ENCODE measurements around the gene EGR2. TPM values are rescaled to one million over a fixed set of nuclear protein-coding genes. Genes with fewer than 3 reads are reported as not detected.

Gene EGR2
- total RNA-seq, 4 donors from 2014 or later, result 0.82 to 1.3 TPM; not detected in 2

DNA sequence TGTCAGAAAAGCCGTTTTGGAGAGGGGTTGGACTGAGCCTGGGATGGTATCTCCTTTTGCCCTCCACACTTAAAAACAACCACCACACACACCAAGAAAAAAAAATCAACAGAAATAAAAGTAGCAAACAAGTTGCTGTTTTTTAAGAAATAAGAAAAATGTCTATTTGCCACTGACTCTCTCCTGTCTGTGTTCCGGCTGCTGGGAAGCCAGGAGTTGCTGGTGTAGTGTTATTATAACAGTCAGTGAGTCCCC is 163 bp downstream of the EGR2 start:
- H3K27me3 ChIP-seq, result peaks cover 51% of the 10 kb centered on the region
- peaks cover 8 to 35% (median 31%) of the 10 kb centered on the region in 4 donors for H3K4me1 ChIP-seq
- H3K4me3 ChIP-seq, result peak overlapping the region in 3 of 4 donors; percentile 77 to 87 (median 81)
- no peaks in the 10 kb centered on the region for H3K36me3 ChIP-seq
- in situ Hi-C loops (cut with MboI; ENCODE audit: low pct_ligation_motif_present in 1 of 4, low pct_unique_long_range_greater_than_20kb in 1 of 4, low sequenced_read_pairs in 3 of 4), result loop anchor here in 3 of 4 donors (10.0 to 25.0 kb wide), 2 partner anchors 221 to 346 kb away; no protein-coding TSS in a partner anchor
- intact Hi-C loops (cut with DNase I; ENCODE audit: low total_unique reads), result loop anchor here (5.0 to 10.0 kb wide), 2 partner anchors 221 to 379 kb away; no protein-coding TSS in a partner anchor
- TF ChIP-seq POLR2A (IDR thresholded peaks at IDR 0.05) (no peak), EP300 (IDR thresholded peaks at IDR 0.05; ENCODE audit: low read depth) (no peak), POLR2AphosphoS5 (IDR thresholded peaks at IDR 0.05) (no peak)
- TF ChIP-seq, protein P1, sequence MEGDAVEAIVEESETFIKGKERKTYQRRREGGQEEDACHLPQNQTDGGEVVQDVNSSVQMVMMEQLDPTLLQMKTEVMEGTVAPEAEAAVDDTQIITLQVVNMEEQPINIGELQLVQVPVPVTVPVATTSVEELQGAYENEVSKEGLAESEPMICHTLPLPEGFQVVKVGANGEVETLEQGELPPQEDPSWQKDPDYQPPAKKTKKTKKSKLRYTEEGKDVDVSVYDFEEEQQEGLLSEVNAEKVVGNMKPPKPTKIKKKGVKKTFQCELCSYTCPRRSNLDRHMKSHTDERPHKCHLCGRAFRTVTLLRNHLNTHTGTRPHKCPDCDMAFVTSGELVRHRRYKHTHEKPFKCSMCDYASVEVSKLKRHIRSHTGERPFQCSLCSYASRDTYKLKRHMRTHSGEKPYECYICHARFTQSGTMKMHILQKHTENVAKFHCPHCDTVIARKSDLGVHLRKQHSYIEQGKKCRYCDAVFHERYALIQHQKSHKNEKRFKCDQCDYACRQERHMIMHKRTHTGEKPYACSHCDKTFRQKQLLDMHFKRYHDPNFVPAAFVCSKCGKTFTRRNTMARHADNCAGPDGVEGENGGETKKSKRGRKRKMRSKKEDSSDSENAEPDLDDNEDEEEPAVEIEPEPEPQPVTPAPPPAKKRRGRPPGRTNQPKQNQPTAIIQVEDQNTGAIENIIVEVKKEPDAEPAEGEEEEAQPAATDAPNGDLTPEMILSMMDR (IDR thresholded peaks at IDR 0.05), result no peak
- WGBS, 2 donors (ENCODE audit: low coverage in 1 of 2), result 0% methylated on average over 1 to 2 of the region's 2 CpGs
- H3K27ac ChIP-seq, result peak overlapping the region; percentile 82 to 94 (median 90)
- no peaks in the 10 kb centered on the region for H3K9me3 ChIP-seq
- no peak for DNase-seq

DNA sequence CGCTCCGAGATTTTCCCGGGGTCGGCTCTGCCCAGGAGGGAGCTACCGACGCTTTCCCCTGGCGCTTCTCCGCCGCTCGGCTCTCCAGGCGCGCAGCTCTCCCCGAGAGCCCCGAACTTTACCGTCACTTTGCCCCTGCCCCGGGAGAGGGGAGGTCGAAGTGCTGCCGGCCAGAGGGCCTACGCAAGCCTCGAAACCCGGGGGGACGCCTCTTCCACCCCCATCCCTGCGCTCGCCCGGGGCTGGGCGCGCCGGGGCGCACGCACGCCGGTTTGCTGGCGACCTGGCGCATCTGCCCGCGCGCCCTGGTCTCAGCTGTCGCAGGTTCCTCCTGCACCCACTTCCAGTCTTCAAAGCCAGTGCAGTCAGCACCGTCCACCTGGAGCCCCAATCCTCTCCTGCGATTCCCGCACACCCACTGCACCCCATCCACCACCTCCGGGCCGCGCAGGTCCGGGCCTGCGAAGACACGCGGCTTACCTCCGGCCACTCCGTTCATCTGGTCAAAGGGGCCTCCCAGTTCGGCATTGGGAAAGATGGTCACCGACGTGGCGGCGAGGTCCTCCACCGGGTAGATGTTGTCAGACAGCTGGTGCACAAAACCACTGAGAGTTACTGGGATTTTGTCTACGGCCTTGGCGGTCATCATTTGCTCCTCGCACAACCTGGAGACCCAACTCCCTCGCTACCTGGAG is 638 bp downstream of the EGR2 start:
- in situ Hi-C loops (cut with MboI; ENCODE audit: low pct_ligation_motif_present in 1 of 4, low pct_unique_long_range_greater_than_20kb in 1 of 4, low sequenced_read_pairs in 3 of 4), result loop anchor here in 3 of 4 donors (10.0 to 25.0 kb wide), 2 partner anchors 221 to 347 kb away; no protein-coding TSS in a partner anchor
- Histone ChIP-seq H3K27me3 (peaks cover 46% of the 10 kb centered on the region), H3K4me3 (peak overlapping the region; percentile 11 to 87 (median 79)), H3K9me3 (no peaks in the 10 kb centered on the region), H3K4me1 (peaks cover 8 to 35% (median 31%) of the 10 kb centered on the region in 4 donors), H3K27ac (peak overlapping the region in 2 of 4 donors; percentile 89 to 91), H3K36me3 (no peaks in the 10 kb centered on the region)
- intact Hi-C loops (cut with DNase I; ENCODE audit: low total_unique reads), result loop anchor here (5.0 to 10.0 kb wide), 2 partner anchors 221 to 378 kb away; no protein-coding TSS in a partner anchor
- DNase-seq, result no peak
- TF ChIP-seq POLR2AphosphoS5 (IDR thresholded peaks at IDR 0.05), result no peak
- TF ChIP-seq EP300 (IDR thresholded peaks at IDR 0.05; ENCODE audit: low read depth), result no peak
- TF ChIP-seq POLR2A (IDR thresholded peaks at IDR 0.05), result no peak
- TF ChIP-seq, protein P1 (IDR thresholded peaks at IDR 0.05), result no peak
- WGBS, 2 donors (ENCODE audit: low coverage in 1 of 2), result 1 to 2% methylated on average over 7 to 48 of the region's 60 CpGs

DNA sequence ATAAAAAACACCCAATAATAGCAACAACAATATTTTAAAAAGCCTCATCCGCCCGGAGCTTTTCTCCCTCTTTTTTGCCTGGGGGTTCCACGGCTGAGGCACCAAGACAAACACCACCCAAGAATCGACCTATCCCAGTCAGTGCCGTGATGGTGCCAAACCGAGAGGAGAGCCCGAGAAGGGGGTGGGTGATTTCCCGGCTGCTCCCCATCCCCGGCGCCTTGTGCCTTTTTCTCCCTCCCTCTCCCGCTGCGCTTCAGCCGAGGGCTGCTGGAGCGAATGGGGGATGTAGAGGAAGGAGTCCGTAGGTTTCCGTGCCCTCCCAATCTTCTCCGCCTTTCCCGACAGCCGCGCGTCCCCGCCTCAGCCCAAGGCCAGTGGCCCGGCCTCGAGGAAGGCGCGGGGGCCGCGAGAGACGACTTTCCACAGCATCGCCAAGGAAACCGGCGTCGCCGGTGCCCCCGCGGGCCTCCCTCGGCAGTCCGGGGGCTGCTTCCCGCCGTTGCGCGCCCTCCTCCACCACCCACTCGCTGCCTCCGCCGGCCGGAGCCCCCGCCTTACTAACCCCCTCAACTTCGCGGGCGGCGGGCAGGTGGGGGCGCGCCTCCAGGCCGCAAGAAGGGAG is 1.3 kb downstream of the EGR2 start:
- DNase-seq, result no peak
- Histone ChIP-seq H3K27me3 (peaks cover 39% of the 10 kb centered on the region), H3K4me3 (peak overlapping the region; percentile 11 to 87 (median 79)), H3K4me1 (peaks cover 8 to 35% (median 31%) of the 10 kb centered on the region in 4 donors), H3K9me3 (no peaks in the 10 kb centered on the region), H3K36me3 (no peaks in the 10 kb centered on the region), H3K27ac (no peak overlapping the region)
- in situ Hi-C loops (cut with MboI; ENCODE audit: low pct_ligation_motif_present in 1 of 4, low pct_unique_long_range_greater_than_20kb in 1 of 4, low sequenced_read_pairs in 3 of 4), result loop anchor here in 3 of 4 donors (10.0 to 25.0 kb wide), 2 partner anchors 220 to 347 kb away; no protein-coding TSS in a partner anchor
- intact Hi-C loops (cut with DNase I; ENCODE audit: low total_unique reads), result loop anchor here (5.0 to 10.0 kb wide), 2 partner anchors 220 to 378 kb away; no protein-coding TSS in a partner anchor
- no peak for TF ChIP-seq EP300 (IDR thresholded peaks at IDR 0.05; ENCODE audit: low read depth)
- no peak for TF ChIP-seq POLR2A (IDR thresholded peaks at IDR 0.05)
- TF ChIP-seq POLR2AphosphoS5 (IDR thresholded peaks at IDR 0.05), result no peak
- TF ChIP-seq, protein P1 (IDR thresholded peaks at IDR 0.05), result no peak
- 0 to 5% methylated on average over 11 to 35 of the region's 54 CpGs for WGBS, 2 donors (ENCODE audit: low coverage in 1 of 2)

DNA sequence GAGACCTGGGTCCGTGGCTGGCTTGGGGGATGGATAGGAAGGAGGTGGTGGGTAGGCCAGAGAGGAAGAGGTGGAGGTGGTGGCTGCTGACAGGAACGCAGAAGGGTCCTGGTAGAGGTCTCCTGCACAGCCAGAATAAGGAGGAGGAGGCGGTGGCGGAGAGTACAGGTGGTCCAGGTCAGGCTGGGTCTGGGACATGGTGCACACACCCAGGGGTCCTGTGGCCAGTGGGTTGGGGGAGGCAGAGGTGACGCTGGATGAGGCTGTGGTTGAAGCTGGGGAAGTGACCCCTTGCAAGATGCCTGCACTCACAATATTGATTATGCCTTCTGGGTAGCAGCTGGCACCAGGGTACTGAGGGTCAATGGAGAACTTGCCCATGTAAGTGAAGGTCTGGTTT is 2.2 kb downstream of the EGR2 start:
- DNase-seq, result no peak
- intact Hi-C loops (cut with DNase I; ENCODE audit: low total_unique reads) (loop anchor here (10.0 kb wide), 1 partner anchor 219 kb away; no protein-coding TSS in a partner anchor), in situ Hi-C loops (cut with MboI; ENCODE audit: low pct_ligation_motif_present in 1 of 4, low pct_unique_long_range_greater_than_20kb in 1 of 4, low sequenced_read_pairs in 3 of 4) (loop anchor here in 3 of 4 donors (10.0 to 25.0 kb wide), 2 partner anchors 219 to 348 kb away; no protein-coding TSS in a partner anchor)
- WGBS, 2 donors (ENCODE audit: low coverage in 1 of 2), result 87 to 91% methylated on average over 5 of the region's 5 CpGs
- H3K27me3 ChIP-seq, result peaks cover 30% of the 10 kb centered on the region
- TF ChIP-seq POLR2AphosphoS5 (IDR thresholded peaks at IDR 0.05) (no peak), POLR2A (IDR thresholded peaks at IDR 0.05) (no peak), EP300 (IDR thresholded peaks at IDR 0.05; ENCODE audit: low read depth) (no peak)
- TF ChIP-seq, protein P1 (IDR thresholded peaks at IDR 0.05), result no peak
- no peaks in the 10 kb centered on the region for H3K9me3 ChIP-seq
- no peaks in the 10 kb centered on the region for H3K36me3 ChIP-seq
- no peak overlapping the region for H3K27ac ChIP-seq
- no peak overlapping the region for H3K4me3 ChIP-seq
- peaks cover 8 to 33% (median 30%) of the 10 kb centered on the region in 4 donors for H3K4me1 ChIP-seq
